Esophagus muscularis mucosa (tissue), 4 donors: ENCODE data around the gene PLD1. TPM values are rescaled to one million over a fixed set of nuclear protein-coding genes. Genes with fewer than 3 reads are reported as not detected.
A peak's percentile ranks its signal among the peaks of the same experiment; 100 is the strongest.

Experiments used
- DNase-seq: peaks from one replicate; pipeline ENCODE4 v3.0.0-alpha.2; 2017; ENCODE audit errors: extremely low spot score
- H3K27ac ChIP-seq, 4 donors: fragments of 200-600 bp; sonication (generic); replicated peaks in 1 of 4; 1 replicate in 3 of 4; 2 replicates in 1 of 4; pipeline ENCODE4 v1.5.1; 2016 to 2019; ENCODE audit warnings: mild to moderate bottlenecking in 1 of 4
- H3K27me3 ChIP-seq, 4 donors: fragments of 200-600 bp; sonication (generic); one replicate each; pipeline versions ENCODE4 v1.5.1 to v1.6.0; 2016 to 2019
- H3K36me3 ChIP-seq, 4 donors: fragments of 200-600 bp; sonication (generic); one replicate each; pipeline ENCODE4 v1.5.1; 2016 to 2019
- H3K4me1 ChIP-seq, 4 donors: fragments of 200-600 bp; sonication (generic); one replicate each; pipeline ENCODE4 v1.5.1; 2016 to 2019
- H3K4me3 ChIP-seq, 4 donors: fragments of 200-600 bp; sonication (generic); 1 replicate in 2 of 4; 2 replicates in 2 of 4; pipeline ENCODE4 v1.5.1; 2016 to 2019; ENCODE audit warnings: mild to moderate bottlenecking in 4 of 4, moderate library complexity in 1 of 4
- H3K9me3 ChIP-seq, 4 donors: fragments of 200-600 bp; sonication (generic); 1 replicate in 3 of 4; 2 replicates in 1 of 4; pipeline ENCODE4 v1.5.1; 2016 to 2019
- EP300 ChIP-seq: sonication (generic); formaldehyde crosslinking; IDR thresholded peaks from one replicate; pipeline ENCODE4 v1.6.1; 2017; ENCODE audit warnings: antibody characterized with exemption
- POLR2A ChIP-seq: fragments of 450-650 bp; IDR thresholded peaks from one replicate; pipeline ENCODE4 v1.6.1; 2017; ENCODE audit warnings: antibody characterized with exemption, moderate library complexity, mild to moderate bottlenecking, low read depth
- POLR2AphosphoS5 ChIP-seq, 2 donors: sonication (generic); formaldehyde crosslinking; IDR thresholded peaks; one replicate each; pipeline ENCODE4 v1.6.1; 2017; ENCODE audit warnings: antibody characterized with exemption in 2 of 2
- WGBS: methylation state at CpG from one replicate; pipeline ENCODE4 v1.1.5; 2018; 5-methylcytosine and 5-hydroxymethylcytosine counted together
- intact Hi-C: fragments of 100-400 bp; cut with DNase I; formaldehyde crosslinking; loops from one replicate; pipeline ENCODE4 v1.15.1; 2023
- total RNA-seq, 4 donors: library from RNA; depleted of rRNA; stranded (reverse); fragments of >200 nt; gene quantifications; one replicate each; pipeline versions ENCODE4 v1.1.0 to v1.2.1, GENCODE V29; 2016
- TF ChIP-seq, protein P1 (sequence below), 3 experiments: fragments of 200-600 bp in 2 of 3; fragments of 450-650 bp in 1 of 3; sonication (generic) in 2 of 3; IDR thresholded peaks; one replicate each; pipeline ENCODE4 v1.5.1; 2017 to 2019; ENCODE audit warnings: antibody characterized with exemption in 3 of 3, mild to moderate bottlenecking in 2 of 3, moderate library complexity in 1 of 3

PLD1 gene
- total RNA-seq, 4 donors from 2014 or later, result 12.4 to 21.1 (median 18.5) TPM

DNA sequence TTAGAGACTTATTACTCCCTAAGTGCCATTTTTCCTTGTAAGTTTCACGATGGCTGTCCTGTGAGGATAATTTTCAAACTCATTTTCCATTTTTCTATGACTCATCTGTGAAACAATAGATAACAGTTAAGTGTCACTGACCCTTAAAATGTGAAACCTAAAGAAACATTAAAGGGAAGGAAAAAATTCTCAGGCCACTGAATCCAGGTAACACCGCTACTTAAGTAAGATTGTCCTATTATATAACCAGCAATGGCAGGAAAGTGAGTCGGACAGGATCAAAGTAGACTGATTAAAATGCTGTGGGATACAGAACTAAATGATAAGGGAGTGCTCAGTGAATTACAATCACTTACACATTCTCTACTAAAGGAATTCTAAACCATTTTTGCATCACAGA, 12.4 kb downstream of the PLD1 start:
- H3K27ac ChIP-seq, result no peak overlapping the region
- no peaks in the 10 kb centered on the region for H3K36me3 ChIP-seq
- intact Hi-C loops, result no loop called here
- no peak for TF ChIP-seq EP300
- no peak for TF ChIP-seq POLR2A
- no peak for TF ChIP-seq POLR2AphosphoS5 (IDR thresholded peaks at IDR 0.05)
- TF ChIP-seq, protein P1, sequence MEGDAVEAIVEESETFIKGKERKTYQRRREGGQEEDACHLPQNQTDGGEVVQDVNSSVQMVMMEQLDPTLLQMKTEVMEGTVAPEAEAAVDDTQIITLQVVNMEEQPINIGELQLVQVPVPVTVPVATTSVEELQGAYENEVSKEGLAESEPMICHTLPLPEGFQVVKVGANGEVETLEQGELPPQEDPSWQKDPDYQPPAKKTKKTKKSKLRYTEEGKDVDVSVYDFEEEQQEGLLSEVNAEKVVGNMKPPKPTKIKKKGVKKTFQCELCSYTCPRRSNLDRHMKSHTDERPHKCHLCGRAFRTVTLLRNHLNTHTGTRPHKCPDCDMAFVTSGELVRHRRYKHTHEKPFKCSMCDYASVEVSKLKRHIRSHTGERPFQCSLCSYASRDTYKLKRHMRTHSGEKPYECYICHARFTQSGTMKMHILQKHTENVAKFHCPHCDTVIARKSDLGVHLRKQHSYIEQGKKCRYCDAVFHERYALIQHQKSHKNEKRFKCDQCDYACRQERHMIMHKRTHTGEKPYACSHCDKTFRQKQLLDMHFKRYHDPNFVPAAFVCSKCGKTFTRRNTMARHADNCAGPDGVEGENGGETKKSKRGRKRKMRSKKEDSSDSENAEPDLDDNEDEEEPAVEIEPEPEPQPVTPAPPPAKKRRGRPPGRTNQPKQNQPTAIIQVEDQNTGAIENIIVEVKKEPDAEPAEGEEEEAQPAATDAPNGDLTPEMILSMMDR (IDR thresholded peaks at IDR 0.05), result no peak
- no peaks in the 10 kb centered on the region for H3K27me3 ChIP-seq
- H3K4me1 ChIP-seq, result peaks cover 24 to 30% (median 28%) of the 10 kb centered on the region in 4 donors
- 82% methylated on average over 3 of the region's 3 CpGs for WGBS
- H3K4me3 ChIP-seq, result no peak overlapping the region
- H3K9me3 ChIP-seq, result no peaks in the 10 kb centered on the region
- no peak for DNase-seq

DNA sequence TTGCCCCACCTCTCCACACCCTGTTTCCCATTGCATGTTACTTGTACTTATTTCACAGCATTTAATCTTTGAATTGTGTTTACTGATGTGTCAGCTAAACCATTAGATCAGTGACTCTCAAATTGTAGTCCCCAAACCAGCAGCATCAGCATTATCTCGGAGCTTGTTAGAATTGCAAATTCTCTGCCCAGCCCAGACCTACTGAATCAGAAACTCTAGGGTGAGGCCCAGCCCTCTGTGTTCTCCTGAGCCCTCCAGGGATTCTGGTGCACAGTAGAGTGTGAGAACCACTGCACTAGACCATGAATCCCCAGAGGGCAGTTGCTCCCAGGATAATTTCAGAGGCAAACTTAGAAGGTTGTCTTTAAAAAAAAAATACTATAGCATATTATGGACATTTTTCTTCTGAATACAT, 13.0 kb downstream of the PLD1 start:
- WGBS, result 80% methylated on average over 1 of the region's 1 CpG
- intact Hi-C loops, result no loop called here
- no peak overlapping the region for H3K27ac ChIP-seq
- H3K27me3 ChIP-seq, result no peaks in the 10 kb centered on the region
- H3K9me3 ChIP-seq, result no peaks in the 10 kb centered on the region
- TF ChIP-seq POLR2A (no peak), EP300 (no peak), POLR2AphosphoS5 (IDR thresholded peaks at IDR 0.05) (no peak)
- TF ChIP-seq, protein P1 (IDR thresholded peaks at IDR 0.05), result no peak
- no peaks in the 10 kb centered on the region for H3K36me3 ChIP-seq
- no peak for DNase-seq
- H3K4me3 ChIP-seq, result no peak overlapping the region
- peaks cover 24 to 30% (median 28%) of the 10 kb centered on the region in 4 donors for H3K4me1 ChIP-seq

DNA sequence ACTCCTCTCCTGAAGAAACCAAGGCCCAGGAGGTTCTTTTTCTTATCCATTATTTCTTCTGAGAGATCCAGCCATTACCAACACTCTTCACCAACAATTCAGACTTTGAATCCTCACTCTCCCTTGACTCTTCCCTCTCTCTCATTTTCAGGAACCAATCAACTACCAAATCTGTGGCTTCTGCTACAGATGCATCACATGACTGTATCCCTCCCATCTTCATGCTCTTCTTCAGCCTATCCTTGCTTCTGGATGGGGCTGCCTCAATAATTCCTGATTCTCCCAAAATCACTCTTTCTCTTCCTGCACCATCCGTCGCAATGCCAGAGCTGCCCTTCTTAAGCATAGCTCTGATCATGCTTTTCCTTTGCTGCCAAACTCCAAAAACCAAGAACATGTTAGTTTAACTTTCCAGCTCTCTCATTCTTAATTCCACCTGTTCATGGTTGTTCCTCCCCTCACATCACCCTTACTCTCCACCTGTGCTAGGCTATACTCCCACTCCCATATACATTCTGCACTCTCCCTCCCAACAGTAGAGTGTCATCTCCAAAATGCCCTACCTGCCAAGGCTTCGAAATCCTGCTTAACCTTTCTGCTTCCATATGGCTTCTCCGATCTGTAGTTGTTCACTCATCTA, 13.5 kb downstream of the PLD1 start:
- no peak overlapping the region for H3K4me3 ChIP-seq
- TF ChIP-seq POLR2A (no peak), POLR2AphosphoS5 (IDR thresholded peaks at IDR 0.05) (no peak), EP300 (no peak)
- TF ChIP-seq, protein P1 (IDR thresholded peaks at IDR 0.05), result no peak
- intact Hi-C loops, result no loop called here
- H3K27me3 ChIP-seq, result no peaks in the 10 kb centered on the region
- no peak overlapping the region for H3K27ac ChIP-seq
- WGBS, result 100% methylated on average over 4 of the region's 4 CpGs
- no peaks in the 10 kb centered on the region for H3K9me3 ChIP-seq
- peaks cover 21 to 30% (median 28%) of the 10 kb centered on the region in 4 donors for H3K4me1 ChIP-seq
- no peaks in the 10 kb centered on the region for H3K36me3 ChIP-seq
- no peak for DNase-seq

DNA sequence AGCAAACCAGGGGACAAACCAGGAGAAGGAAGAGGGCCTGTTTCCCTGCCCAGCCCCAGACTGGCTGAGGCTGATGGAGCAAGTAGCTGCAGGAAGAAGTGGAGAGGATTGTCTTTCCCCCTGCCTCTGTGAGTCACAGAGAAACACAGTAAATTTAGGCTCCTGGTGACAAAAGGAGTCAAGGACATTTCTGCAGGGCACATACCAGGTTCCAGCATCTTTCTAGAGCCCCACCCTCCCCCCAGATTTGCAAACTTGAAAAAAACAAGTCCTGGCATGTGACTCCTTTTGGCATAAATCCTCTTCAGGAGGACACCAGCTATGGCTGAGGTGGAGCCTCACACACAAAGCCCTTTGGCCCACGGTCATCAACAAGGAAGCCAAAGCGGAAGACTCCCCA, 17.8 kb downstream of the PLD1 start:
- H3K36me3 ChIP-seq, result no peaks in the 10 kb centered on the region
- peaks cover 8 to 47% (median 42%) of the 10 kb centered on the region in 4 donors for H3K4me1 ChIP-seq
- H3K27me3 ChIP-seq, result no peaks in the 10 kb centered on the region
- intact Hi-C loops, result no loop called here
- H3K27ac ChIP-seq, result peak overlapping the region in 2 of 4 donors; percentile 27 to 50
- WGBS, result 94% methylated on average over 2 of the region's 2 CpGs
- no peak overlapping the region for H3K4me3 ChIP-seq
- no peaks in the 10 kb centered on the region for H3K9me3 ChIP-seq
- DNase-seq, result no peak
- TF ChIP-seq POLR2A, result no peak
- TF ChIP-seq, protein P1 (IDR thresholded peaks at IDR 0.05), result no peak

DNA sequence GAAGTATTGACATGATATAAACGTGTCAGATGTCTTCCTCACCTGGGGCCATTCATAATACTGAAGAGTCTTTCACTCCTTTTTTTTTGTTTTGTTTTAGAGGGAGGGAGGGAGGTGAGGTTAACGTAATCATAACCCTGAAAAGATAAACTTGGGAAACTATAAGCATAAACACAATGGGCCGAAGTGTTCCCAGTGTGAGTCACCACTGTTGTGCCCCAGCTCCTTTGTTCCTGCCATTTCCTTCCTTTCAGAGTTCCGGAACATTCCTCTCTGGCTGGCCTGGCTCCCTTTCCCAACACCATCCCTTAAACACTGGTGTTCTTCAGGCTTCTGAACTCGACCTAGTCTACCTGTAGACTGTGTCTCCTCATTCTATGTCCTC, 18.6 kb downstream of the PLD1 start:
- TF ChIP-seq, protein P1 (IDR thresholded peaks at IDR 0.05), result no peak
- TF ChIP-seq POLR2AphosphoS5 (IDR thresholded peaks at IDR 0.05), result peak in 1 of 2 donors; percentile 49
- Histone ChIP-seq H3K27ac (peak overlapping the region; percentile 1 to 50 (median 36)), H3K9me3 (no peaks in the 10 kb centered on the region), H3K4me1 (peaks cover 8 to 47% (median 41%) of the 10 kb centered on the region in 4 donors), H3K4me3 (no peak overlapping the region), H3K36me3 (no peaks in the 10 kb centered on the region), H3K27me3 (no peaks in the 10 kb centered on the region)
- no peak for DNase-seq
- intact Hi-C loops, result no loop called here
- WGBS, result 46% methylated on average over 5 of the region's 5 CpGs
